ENCODE data around the gene ROBO1.

The ROBO1 gene

DNA sequence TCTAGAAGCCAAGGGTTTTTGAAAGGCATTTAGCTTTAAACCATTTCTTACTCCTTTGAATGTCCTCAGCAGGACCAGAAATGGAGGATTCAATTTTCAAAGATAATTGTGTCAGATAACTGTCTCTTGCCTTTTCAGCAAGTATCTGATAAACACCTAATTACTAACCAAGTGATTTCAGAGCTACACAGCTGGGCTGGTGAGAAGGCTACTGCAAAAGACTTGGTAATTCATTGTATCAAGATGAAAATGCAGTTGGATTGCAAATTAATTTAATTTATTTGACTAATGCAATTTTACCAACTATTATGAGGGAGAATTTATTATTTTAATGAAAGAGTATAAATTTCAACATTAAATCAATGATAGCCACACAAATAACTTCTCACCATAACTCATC is 165.4 kb downstream of the ROBO1 start:
- Histone ChIP-seq H3K27ac (no peak overlapping the region), H3K27me3 (ENCODE audit: insufficient read depth, low read depth) (no peaks in the 10 kb centered on the region), H4K20me1 (ENCODE audit: insufficient read depth) (no peaks in the 10 kb centered on the region), H3K9ac (no peak overlapping the region), H3K36me3 (ENCODE audit: insufficient read depth) (no peaks in the 10 kb centered on the region), H3K4me2 (no peak overlapping the region), H3K79me2 (ENCODE audit: insufficient read depth, low read depth) (no peaks in the 10 kb centered on the region), H2AFZ (ENCODE audit: low read depth) (no peak overlapping the region), H3K4me1 (ENCODE audit: low read depth, poor library complexity, severe bottlenecking) (no peaks in the 10 kb centered on the region), H3K4me3 (IDR thresholded peaks at IDR 0.05; ENCODE audit: insufficient read depth, low read depth, low read length) (no peak overlapping the region)
- TF ChIP-seq, protein P1, sequence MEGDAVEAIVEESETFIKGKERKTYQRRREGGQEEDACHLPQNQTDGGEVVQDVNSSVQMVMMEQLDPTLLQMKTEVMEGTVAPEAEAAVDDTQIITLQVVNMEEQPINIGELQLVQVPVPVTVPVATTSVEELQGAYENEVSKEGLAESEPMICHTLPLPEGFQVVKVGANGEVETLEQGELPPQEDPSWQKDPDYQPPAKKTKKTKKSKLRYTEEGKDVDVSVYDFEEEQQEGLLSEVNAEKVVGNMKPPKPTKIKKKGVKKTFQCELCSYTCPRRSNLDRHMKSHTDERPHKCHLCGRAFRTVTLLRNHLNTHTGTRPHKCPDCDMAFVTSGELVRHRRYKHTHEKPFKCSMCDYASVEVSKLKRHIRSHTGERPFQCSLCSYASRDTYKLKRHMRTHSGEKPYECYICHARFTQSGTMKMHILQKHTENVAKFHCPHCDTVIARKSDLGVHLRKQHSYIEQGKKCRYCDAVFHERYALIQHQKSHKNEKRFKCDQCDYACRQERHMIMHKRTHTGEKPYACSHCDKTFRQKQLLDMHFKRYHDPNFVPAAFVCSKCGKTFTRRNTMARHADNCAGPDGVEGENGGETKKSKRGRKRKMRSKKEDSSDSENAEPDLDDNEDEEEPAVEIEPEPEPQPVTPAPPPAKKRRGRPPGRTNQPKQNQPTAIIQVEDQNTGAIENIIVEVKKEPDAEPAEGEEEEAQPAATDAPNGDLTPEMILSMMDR (conservative IDR thresholded peaks at IDR 0.05; ENCODE audit: low read depth, low read length), result no peak

DNA sequence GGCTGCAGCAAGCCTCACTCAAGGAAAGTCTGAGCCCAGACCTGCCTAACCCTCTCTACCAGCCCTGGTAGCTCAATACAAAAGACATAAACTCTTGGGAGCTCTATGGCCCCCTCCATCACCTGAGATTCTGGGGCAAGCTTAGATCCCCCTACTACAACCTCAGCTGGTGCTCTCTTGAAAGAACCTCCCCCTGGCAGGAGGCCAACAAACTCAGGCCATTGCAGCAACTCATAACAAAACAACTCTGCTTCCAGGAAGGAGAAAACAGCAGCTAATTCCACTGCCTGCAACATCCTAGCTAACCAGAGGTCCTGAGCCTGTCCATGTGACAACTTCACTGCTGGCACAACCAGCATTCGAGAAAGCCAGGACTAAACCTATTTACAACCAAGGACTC is 169.2 kb downstream of the ROBO1 start:
- Histone ChIP-seq H3K27me3 (ENCODE audit: insufficient read depth, low read depth) (no peaks in the 10 kb centered on the region), H3K4me3 (IDR thresholded peaks at IDR 0.05; ENCODE audit: insufficient read depth, low read depth, low read length) (no peak overlapping the region), H3K79me2 (ENCODE audit: insufficient read depth, low read depth) (no peaks in the 10 kb centered on the region), H3K4me2 (no peak overlapping the region), H3K27ac (no peak overlapping the region), H3K9ac (no peak overlapping the region), H4K20me1 (ENCODE audit: insufficient read depth) (no peaks in the 10 kb centered on the region), H3K4me1 (ENCODE audit: low read depth, poor library complexity, severe bottlenecking) (no peaks in the 10 kb centered on the region), H3K36me3 (ENCODE audit: insufficient read depth) (no peaks in the 10 kb centered on the region), H2AFZ (ENCODE audit: low read depth) (no peak overlapping the region)
- TF ChIP-seq, protein P1 (conservative IDR thresholded peaks at IDR 0.05; ENCODE audit: low read depth, low read length), result no peak

DNA sequence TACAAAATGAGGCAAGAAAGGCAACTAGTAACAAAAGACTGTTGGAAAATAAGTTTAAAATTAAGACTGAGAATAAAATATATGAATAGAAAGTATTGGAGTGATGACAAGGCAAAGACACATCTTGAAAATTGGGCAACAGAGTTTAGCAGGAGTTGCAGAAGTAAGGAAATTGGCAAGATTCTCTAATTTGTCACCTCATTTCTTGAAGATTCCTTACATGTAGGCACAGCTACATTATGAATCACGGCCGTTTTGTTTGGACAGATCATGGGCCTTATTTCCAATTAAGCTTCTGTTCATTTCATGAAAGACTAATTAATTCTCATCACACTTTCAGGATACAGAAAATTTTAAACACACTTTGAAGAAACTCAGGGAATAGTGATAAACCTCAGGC is 170.1 kb downstream of the ROBO1 start:
- TF ChIP-seq, protein P1 (conservative IDR thresholded peaks at IDR 0.05; ENCODE audit: low read depth, low read length), result no peak
- no peak overlapping the region for H3K9ac ChIP-seq

DNA sequence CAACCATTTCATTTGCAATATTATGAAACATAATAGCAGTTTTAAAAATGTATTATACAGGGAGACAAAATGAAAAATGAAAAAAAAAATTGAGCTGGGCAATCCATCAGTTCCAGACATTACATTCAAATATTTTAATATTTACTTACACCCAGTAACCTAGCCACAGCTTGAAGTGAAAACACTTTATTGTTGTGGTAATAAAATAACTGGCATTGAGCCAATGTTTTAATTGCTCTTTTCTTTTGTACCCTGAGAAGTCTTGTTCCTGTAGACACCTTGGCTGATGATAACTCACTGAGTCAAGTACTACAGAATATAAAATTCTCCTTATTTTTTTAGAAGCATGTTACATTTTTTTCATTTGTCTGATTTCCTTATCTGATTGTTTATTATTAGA is 180.6 kb downstream of the ROBO1 start:
- no peak overlapping the region for H2AFZ ChIP-seq (ENCODE audit: low read depth)
- H3K4me1 ChIP-seq (ENCODE audit: low read depth, poor library complexity, severe bottlenecking), result no peaks in the 10 kb centered on the region
- no peaks in the 10 kb centered on the region for H3K79me2 ChIP-seq (ENCODE audit: insufficient read depth, low read depth)
- no peaks in the 10 kb centered on the region for H3K27me3 ChIP-seq (ENCODE audit: insufficient read depth, low read depth)
- no peak overlapping the region for H3K4me2 ChIP-seq
- H3K9ac ChIP-seq, result no peak overlapping the region
- H4K20me1 ChIP-seq (ENCODE audit: insufficient read depth), result no peaks in the 10 kb centered on the region
- TF ChIP-seq, protein P1 (conservative IDR thresholded peaks at IDR 0.05; ENCODE audit: low read depth, low read length), result no peak
- no peak overlapping the region for H3K27ac ChIP-seq
- H3K4me3 ChIP-seq (IDR thresholded peaks at IDR 0.05; ENCODE audit: insufficient read depth, low read depth, low read length), result no peak overlapping the region
- H3K36me3 ChIP-seq (ENCODE audit: insufficient read depth), result no peaks in the 10 kb centered on the region

More for the DNA sequence above, 170.1 kb downstream of the ROBO1 start:
- Histone ChIP-seq H3K4me3 (IDR thresholded peaks at IDR 0.05; ENCODE audit: insufficient read depth, low read depth, low read length) (no peak overlapping the region), H3K27me3 (ENCODE audit: insufficient read depth, low read depth) (no peaks in the 10 kb centered on the region), H3K36me3 (ENCODE audit: insufficient read depth) (no peaks in the 10 kb centered on the region), H3K79me2 (ENCODE audit: insufficient read depth, low read depth) (no peaks in the 10 kb centered on the region), H2AFZ (ENCODE audit: low read depth) (no peak overlapping the region), H3K4me2 (no peak overlapping the region), H3K4me1 (ENCODE audit: low read depth, poor library complexity, severe bottlenecking) (no peaks in the 10 kb centered on the region), H3K27ac (no peak overlapping the region), H4K20me1 (ENCODE audit: insufficient read depth) (no peaks in the 10 kb centered on the region)
